HG03571 (cell line): ENCODE results near the gene ALX4.

Experiments
- ATAC-seq: cut with Tn5 transposase; IDR thresholded peaks from one replicate; pipeline ENCODE4 v1.9.1; 2021; ENCODE audit not compliant: unreplicated experiment

Gene ALX4

GRCh38 chr11:44301564-44302271 is 8.2 kb downstream of the ALX4 start:
- no peak for ATAC-seq

GRCh38 chr11:44300844-44301563 is 8.9 kb downstream of the ALX4 start:
- no peak for ATAC-seq

- no peak for ATAC-seq
These were observed 11.1 kb downstream of the ALX4 start for GRCh38 chr11:44298862-44299261.

- ATAC-seq = no peak
These were observed 19.7 kb downstream of the ALX4 start for GRCh38 chr11:44290208-44290607.

GRCh38 chr11:44288133-44288526 is 21.8 kb downstream of the ALX4 start:
- ATAC-seq = no peak

GRCh38 chr11:44286911-44287310 is 23.0 kb downstream of the ALX4 start:
- no peak for ATAC-seq

- no peak for ATAC-seq
These were observed 23.6 kb downstream of the ALX4 start for GRCh38 chr11:44286268-44286880.

- no peak for ATAC-seq
These were observed 24.2 kb downstream of the ALX4 start for GRCh38 chr11:44285756-44286155.

- ATAC-seq = no peak
These were observed 27.3 kb downstream of the ALX4 start for GRCh38 chr11:44282620-44283019.

- ATAC-seq = no peak
These were observed 28.8 kb downstream of the ALX4 start for GRCh38 chr11:44281151-44281550.

- no peak for ATAC-seq
These were observed 29.7 kb downstream of the ALX4 start for GRCh38 chr11:44280257-44280656.

GRCh38 chr11:44279483-44279882 is 30.5 kb downstream of the ALX4 start:
- ATAC-seq = no peak

GRCh38 chr11:44277196-44278090 is 32.5 kb downstream of the ALX4 start:
- no peak for ATAC-seq

GRCh38 chr11:44275961-44276550 is 33.9 kb downstream of the ALX4 start:
- no peak for ATAC-seq

GRCh38 chr11:44275241-44275640 is 34.7 kb downstream of the ALX4 start:
- no peak for ATAC-seq

GRCh38 chr11:44274404-44274803 is 35.5 kb downstream of the ALX4 start:
- ATAC-seq = no peak

GRCh38 chr11:44271286-44271685 is 38.7 kb downstream of the ALX4 start:
- no peak for ATAC-seq

- no peak for ATAC-seq
These were observed 39.3 kb downstream of the ALX4 start for GRCh38 chr11:44270403-44271273.

GRCh38 chr11:44269369-44270351 is 40.3 kb downstream of the ALX4 start:
- ATAC-seq = no peak
